Colonic mucosa (tissue), 4 donors: ENCODE measurements around the gene SEMA4A. TPM values are rescaled to one million over a fixed set of nuclear protein-coding genes. Genes with fewer than 3 reads are reported as not detected.
"Not testable (repeated sequence)": the region's sequence is repeated elsewhere in the genome, so short reads cannot be mapped to it uniquely, and the experiment has no call there.

Experiments
- DNase-seq: peaks from one replicate; pipeline ENCODE4 v3.0.0-alpha.2; 2020
- H3K27ac ChIP-seq: fragments of 200-600 bp; one replicate; pipeline ENCODE4 v1.8.0; 2021
- H3K27me3 ChIP-seq: fragments of 200-600 bp; one replicate; pipeline ENCODE4 v1.8.0; 2021
- H3K36me3 ChIP-seq: fragments of 200-600 bp; one replicate; pipeline ENCODE4 v1.8.0; 2021
- H3K4me1 ChIP-seq: fragments of 200-600 bp; one replicate; pipeline ENCODE4 v1.8.0; 2021; ENCODE audit warnings: mild to moderate bottlenecking
- H3K4me3 ChIP-seq: fragments of 200-600 bp; one replicate; pipeline ENCODE4 v1.8.0; 2021
- H3K9ac ChIP-seq, 2 donors: one replicate each; pipeline ENCODE4 v1.7.0; 2013; ENCODE audit warnings: control low read depth in 2 of 2, low read depth in 2 of 2, low read length in 2 of 2
- H3K9me3 ChIP-seq: fragments of 200-600 bp; one replicate; pipeline ENCODE4 v1.8.0; 2021
- intact Hi-C: fragments of 100-400 bp; cut with DNase I; formaldehyde crosslinking; loops from one replicate; pipeline ENCODE4 v1.14.1; 2022
- total RNA-seq, 2 donors: library from RNA; stranded (reverse); fragmentation: NEBNext Ultra II Directional in 1 of 2; extraction: Animal tissue kit (Norgen Biotek cat#: 25700) in 1 of 2; gene quantifications; one replicate each; pipeline ENCODE4 v1.2.1, GENCODE V29; 2021
- TF ChIP-seq, protein P1 (sequence below): fragments of 200-600 bp; IDR thresholded peaks from one replicate; pipeline ENCODE4 v1.8.0; 2022; ENCODE audit warnings: antibody characterized with exemption, mild to moderate bottlenecking
- donor health status: healthy.
- donor health status: DM: no; HTN: no; CAD: no.
- donor health status: DM: no; HTN: no; CAD: no.

The SEMA4A gene
- total RNA-seq, 2 donors from 2014 or later, result 4.5 to 5.6 TPM

DNA sequence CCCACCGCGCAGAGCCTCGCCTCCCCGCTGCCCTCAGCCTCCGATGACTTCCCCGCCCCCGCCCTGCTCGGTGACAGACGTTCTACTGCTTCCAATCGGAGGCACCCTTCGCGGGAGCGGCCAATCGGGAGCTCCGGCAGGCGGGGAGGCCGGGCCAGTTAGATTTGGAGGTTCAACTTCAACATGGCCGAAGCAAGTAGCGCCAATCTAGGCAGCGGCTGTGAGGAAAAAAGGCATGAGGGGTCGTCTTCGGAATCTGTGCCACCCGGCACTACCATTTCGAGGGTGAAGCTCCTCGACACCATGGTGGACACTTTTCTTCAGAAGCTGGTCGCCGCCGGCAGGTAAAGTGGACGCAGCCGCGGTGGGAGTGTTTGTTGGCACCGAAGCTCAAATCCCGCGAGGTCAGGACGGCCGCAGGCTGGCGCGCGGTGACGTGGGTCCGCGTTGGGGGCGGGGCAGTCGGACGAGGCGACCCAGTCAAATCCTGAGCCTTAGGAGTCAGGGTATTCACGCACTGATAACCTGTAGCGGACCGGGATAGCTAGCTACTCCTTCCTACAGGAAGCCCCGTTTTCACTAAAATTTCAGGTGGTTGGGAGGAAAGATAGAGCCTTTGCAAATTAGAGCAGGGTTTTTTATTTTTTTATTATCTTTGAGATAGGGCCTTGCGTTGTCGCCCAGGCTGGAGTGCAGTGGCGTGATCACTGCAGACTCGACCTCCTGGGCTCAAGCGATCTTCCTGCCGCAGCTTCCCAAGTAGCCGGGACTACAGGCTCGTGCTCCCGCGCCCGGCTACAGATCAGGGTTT, 59.7 kb downstream of the SEMA4A start, which contains the start of gene PMF1:
TSS of gene PMF1 (plus strand) at position 175 of the 811 bp plus-strand sequence. CDS start at position 184, 9 bp downstream.
- no peaks in the 10 kb centered on the region for H3K9me3 ChIP-seq
- peaks cover 4% of the 10 kb centered on the region for H3K4me1 ChIP-seq
- peak within 1 kb of the TSS; percentile 85 to 88 for H3K9ac ChIP-seq
- peak within 1 kb of the TSS; percentile 93 for H3K27ac ChIP-seq
- intact Hi-C loops, result no loop called here
- H3K36me3 ChIP-seq, result no peaks in the 10 kb centered on the region
- TF ChIP-seq, protein P1, sequence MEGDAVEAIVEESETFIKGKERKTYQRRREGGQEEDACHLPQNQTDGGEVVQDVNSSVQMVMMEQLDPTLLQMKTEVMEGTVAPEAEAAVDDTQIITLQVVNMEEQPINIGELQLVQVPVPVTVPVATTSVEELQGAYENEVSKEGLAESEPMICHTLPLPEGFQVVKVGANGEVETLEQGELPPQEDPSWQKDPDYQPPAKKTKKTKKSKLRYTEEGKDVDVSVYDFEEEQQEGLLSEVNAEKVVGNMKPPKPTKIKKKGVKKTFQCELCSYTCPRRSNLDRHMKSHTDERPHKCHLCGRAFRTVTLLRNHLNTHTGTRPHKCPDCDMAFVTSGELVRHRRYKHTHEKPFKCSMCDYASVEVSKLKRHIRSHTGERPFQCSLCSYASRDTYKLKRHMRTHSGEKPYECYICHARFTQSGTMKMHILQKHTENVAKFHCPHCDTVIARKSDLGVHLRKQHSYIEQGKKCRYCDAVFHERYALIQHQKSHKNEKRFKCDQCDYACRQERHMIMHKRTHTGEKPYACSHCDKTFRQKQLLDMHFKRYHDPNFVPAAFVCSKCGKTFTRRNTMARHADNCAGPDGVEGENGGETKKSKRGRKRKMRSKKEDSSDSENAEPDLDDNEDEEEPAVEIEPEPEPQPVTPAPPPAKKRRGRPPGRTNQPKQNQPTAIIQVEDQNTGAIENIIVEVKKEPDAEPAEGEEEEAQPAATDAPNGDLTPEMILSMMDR, result no peak
- H3K27me3 ChIP-seq, result no peaks in the 10 kb centered on the region
- peak; percentile 98 for DNase-seq
- H3K4me3 ChIP-seq, result peak within 1 kb of the TSS; percentile 76

DNA sequence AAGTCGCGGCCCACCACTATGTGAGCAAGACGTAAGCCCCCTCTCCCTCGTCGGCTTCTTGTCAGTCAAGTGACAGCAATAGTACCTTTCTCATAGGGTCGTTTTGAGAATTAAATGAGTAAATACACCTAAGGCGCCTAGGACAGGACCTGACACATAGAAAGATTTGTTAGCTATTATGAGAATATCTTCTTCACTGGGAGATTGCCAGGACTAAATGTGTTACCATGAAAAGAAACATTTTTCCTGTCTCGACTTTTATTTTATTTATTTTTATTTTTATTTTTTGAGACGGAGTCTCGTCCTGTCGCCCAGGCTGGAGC, 60.2 kb downstream of the SEMA4A start:
- intact Hi-C loops, result no loop called here
- TF ChIP-seq, protein P1, result no peak
- Histone ChIP-seq H3K27ac (peak overlapping the region; percentile 93), H3K9me3 (no peaks in the 10 kb centered on the region), H3K9ac (peak overlapping the region; percentile 85 to 88), H3K36me3 (no peaks in the 10 kb centered on the region), H3K4me1 (peaks cover 4% of the 10 kb centered on the region), H3K27me3 (no peaks in the 10 kb centered on the region), H3K4me3 (peak overlapping the region; percentile 76)
- no peak for DNase-seq

GRCh38 chr1:156214024-156214748, 60.8 kb downstream of the SEMA4A start:
- intact Hi-C loops, result no loop called here
- H3K4me3 ChIP-seq, result peak overlapping the region; percentile 76
- H3K9me3 ChIP-seq, result no peaks in the 10 kb centered on the region
- peak overlapping the region in 1 of 2 donors; percentile 34 for H3K9ac ChIP-seq
- TF ChIP-seq, protein P1, result no peak
- peak overlapping the region; percentile 93 for H3K27ac ChIP-seq
- no peaks in the 10 kb centered on the region for H3K27me3 ChIP-seq
- H3K36me3 ChIP-seq, result no peaks in the 10 kb centered on the region
- peaks cover 4% of the 10 kb centered on the region for H3K4me1 ChIP-seq
- DNase-seq, result no peak

DNA sequence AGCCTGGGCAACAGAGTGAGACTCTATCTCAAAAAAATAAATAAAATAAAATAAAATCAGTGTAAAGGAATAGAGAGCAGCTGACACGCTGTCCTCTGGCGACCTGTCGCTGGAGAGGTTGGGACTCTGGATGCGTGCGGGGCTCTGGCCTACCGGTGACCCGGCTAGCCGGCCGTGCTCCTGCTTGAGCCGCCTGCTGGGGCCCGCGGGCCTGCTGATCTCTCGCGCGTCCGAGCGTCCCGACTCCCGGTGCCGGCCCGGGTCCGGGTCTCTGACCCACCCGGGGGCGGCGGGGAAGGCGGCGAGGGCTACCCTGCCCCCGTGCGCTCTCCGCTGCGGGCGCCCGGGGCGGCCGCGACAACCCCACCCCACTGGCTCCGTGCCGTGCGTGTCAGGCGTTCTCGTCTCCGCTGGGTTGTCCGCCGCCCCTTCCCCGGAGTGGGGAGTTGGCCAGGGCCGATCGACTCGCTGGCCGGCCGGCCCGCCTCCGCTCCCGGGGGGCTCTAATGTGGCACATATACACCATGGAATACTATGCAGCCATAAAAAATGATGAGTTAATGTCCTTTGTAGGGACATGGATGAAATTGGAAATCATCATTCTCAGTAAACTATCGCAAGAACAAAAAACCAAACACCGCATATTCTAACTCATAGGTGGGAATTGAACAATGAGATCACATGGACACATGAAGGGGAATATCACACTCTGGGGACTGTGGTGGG, 63.1 kb downstream of the SEMA4A start:
- H3K4me1 ChIP-seq, DNase-seq, H3K27me3 ChIP-seq, H3K4me3 ChIP-seq, H3K9ac ChIP-seq, intact Hi-C loops, H3K27ac ChIP-seq, H3K9me3 ChIP-seq, H3K36me3 ChIP-seq: not testable (repeated sequence)

DNA sequence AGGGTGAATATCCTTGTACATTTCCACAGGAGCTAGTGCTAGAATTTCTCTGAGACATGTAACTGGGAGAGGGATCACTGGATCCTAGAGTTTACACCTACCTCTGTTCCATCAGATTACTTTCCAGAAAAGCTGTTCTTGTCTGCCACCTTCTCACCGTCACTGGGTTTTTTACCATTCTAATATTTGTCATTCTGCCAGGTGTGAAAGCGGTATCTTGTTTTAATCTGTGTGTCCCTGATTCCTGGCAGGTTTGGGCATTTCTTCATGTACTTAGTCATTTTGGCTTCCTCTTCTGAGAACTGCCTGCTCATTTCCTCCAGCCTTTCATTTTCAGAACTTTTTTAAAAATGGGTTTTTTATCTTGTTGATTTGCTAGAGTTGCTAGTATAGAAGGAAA, 64.5 kb downstream of the SEMA4A start:
- H3K9ac ChIP-seq, result no peak overlapping the region
- H3K36me3 ChIP-seq, result no peaks in the 10 kb centered on the region

More for the DNA sequence above, 64.5 kb downstream of the SEMA4A start:
- no peaks in the 10 kb centered on the region for H3K27me3 ChIP-seq
- peaks cover 4% of the 10 kb centered on the region for H3K4me1 ChIP-seq
- TF ChIP-seq, protein P1, result no peak
- DNase-seq, result no peak
- H3K27ac ChIP-seq, result peak overlapping the region; percentile 9
- H3K4me3 ChIP-seq, result no peak overlapping the region
- intact Hi-C loops, result no loop called here
- H3K9me3 ChIP-seq, result no peaks in the 10 kb centered on the region
